ENCODE data around the gene FYB2.
"Not testable (repeated sequence)": the region's sequence is repeated elsewhere in the genome, so short reads cannot be mapped to it uniquely, and the experiment has no call there.

The FYB2 gene

DNA sequence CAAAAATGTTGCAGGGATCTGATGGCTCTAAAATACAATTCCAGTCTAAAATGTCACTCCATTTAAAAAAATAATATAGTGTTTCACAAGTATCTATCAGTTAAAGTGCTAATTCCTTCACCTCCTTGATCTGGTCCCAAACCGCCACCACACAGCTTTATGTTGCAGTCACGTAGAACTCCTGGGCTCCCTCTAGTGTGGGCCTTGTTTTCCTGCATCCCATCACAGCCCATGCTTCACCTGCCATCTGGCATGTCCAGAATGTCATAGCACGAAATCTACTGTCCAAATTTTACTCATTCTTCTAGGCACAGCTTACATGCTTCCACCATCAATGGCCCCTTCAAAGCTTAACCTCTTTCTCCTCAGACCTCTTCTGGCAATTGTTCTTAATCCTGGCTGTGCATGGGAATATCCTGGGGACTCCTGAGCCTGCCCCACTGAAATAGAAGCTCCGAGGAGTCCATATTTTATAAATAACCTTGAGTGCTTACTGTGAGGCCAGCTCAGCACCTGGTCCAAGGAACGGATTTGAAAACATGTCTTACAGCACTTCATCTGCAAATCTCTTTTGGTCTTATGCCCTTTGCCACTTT is 15.5 kb downstream of the FYB2 start:
- no peak overlapping the region for H3K4me3 ChIP-seq (ENCODE audit: low read depth, low read length)
- no peak for DNase-seq (ENCODE audit: low read depth)

DNA sequence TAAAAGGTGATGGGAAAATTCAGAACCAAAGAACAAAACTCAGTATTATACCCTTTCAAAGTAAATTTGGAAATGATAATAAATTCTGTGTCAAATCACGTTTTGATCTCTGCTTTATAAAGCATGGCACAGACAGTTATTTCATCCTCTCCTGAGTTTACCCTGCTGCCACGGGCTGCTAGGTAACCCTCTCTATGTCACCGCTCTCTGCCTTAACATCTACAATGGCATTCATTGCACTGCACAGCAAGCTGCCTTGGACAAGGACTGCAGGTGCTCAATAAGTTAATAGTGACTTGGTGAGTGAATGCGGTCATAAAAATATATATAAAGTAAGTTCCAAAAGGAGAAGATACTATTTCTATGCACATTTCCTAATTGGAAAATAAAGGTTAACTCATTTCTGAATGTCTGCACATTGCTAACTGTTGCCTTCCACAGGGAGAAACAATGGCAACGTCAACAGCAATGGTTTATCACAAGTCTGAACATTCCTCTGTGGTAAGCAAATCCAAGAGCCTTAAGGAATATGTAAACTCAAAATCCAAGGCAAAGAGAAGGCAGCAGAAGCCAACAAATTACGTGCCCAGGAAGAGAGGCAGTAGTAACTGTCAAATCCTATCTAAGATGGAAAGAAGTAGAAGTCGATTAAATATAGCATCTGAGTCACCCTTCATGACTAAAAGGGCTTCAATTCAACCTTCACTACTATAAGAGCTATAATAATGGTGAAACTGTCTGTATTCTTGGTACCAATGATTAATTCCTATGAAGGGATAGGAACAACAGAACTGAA is 19.4 kb downstream of the FYB2 start:
- no peak overlapping the region for H3K4me3 ChIP-seq (ENCODE audit: low read depth, low read length)
- DNase-seq (ENCODE audit: low read depth), result no peak

DNA sequence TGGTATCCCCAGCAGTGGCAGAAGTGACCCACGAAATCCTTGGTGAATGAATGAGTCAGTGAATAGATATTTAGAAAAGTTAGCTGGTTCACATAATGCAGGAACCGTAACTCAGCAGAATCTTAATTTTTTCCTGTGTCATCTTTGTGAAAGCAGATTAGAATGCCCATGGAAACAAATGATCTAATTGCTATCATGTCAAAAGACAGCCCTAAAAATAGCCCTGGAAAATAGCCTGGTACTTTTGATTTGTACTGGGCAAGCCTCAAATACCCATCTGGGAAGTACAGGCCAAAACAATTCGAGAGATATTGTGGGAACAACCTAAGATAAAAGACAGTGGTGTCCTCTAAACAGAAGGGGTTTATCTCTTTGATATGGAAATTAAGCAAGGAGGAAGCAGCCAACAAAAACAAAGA is 21.1 kb downstream of the FYB2 start:
- no peak overlapping the region for H3K4me3 ChIP-seq (ENCODE audit: low read depth, low read length)
- no peak for DNase-seq (ENCODE audit: low read depth)

DNA sequence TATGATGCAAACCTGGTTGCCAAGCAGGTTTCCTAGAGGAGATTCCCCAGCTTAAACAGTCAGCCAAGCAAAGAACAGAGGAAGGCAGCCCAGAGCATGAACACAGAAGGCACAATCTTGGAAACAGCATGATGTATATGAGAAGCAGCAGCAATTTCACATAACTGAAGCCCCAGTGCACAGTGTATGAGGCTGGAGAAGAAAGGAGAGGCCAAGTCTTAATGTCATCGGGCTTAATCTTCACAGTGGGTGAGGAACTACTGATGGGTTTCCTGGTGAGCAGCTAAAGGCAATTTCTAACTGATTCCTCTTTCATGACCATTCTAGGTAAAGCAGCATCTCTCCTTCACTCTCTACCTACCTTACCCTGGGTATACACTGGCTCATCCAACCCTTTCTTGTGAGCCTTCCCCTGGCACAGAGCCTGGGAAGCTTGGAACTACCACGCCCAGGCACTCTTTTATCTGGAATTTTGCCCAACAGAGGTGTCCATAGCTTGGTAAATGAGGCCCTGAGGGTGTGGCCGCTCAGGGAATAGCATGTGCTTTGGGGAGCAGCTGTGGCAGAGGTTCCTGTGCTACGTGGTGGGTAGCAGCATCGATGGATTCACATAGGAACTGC is 22.0 kb downstream of the FYB2 start:
- no peak overlapping the region for H3K4me3 ChIP-seq (ENCODE audit: low read depth, low read length)
- DNase-seq (ENCODE audit: low read depth), result no peak

DNA sequence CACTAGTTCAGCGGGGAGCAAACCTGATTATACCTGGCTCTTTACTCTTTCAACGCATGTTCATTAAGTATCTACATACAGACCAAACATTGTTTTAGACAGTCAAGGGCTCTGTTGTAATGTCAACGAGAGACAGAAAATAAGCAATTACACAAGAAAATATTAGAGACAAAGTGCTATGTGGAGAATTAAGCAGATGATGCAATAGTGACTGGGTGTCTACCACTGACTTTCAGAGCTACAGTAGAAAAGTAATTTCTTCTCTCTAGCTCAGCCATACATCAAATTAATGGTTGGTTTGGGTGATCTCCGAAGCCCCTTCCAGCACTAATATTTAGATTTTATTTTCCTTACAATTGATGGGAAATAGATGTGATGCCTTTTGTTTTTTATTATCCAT is 23.3 kb downstream of the FYB2 start:
- H3K4me3 ChIP-seq (ENCODE audit: low read depth, low read length), result no peak overlapping the region
- no peak for DNase-seq (ENCODE audit: low read depth)

DNA sequence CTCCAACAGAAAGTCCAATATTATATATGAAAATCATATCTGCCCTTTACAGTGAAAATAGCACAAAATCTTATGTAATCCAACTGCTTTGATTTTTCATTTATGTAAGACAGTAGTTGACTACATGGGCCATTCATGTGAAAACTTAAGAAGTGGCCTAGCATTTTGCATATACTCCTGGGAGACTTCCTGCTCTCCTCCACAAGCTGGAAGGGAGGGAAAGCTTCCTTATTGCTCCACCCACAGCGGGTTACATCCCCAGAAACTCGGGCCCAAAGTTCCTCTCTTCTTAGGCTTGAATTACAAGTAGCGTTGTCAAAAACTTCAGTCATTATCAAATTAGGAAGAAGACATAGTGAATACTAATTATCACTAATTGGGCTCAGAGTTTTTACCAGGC is 29.2 kb downstream of the FYB2 start:
- no peak for DNase-seq (ENCODE audit: low read depth)
- no peak overlapping the region for H3K4me3 ChIP-seq (ENCODE audit: low read depth, low read length)

DNA sequence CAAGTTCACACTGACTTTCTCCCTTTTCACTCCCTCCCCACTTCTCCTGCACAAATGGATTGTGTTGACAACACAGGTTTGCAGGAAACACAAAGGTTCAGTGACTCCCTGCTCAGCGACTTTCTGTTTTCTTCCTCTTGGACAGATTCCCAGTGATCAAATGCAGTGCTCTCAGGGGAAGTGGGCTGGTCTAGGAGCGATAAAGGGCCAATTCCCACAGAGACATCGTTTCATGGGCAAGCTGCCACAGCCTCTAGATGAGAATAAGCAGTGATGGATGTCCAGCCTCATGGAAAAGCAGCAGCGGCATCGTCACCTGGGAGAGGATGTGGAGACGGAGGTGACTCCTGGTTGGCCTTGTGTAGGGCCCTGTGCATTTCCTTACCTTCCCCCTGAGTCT is 30.6 kb downstream of the FYB2 start:
- no peak overlapping the region for H3K4me3 ChIP-seq (ENCODE audit: low read depth, low read length)
- DNase-seq (ENCODE audit: low read depth), result no peak

DNA sequence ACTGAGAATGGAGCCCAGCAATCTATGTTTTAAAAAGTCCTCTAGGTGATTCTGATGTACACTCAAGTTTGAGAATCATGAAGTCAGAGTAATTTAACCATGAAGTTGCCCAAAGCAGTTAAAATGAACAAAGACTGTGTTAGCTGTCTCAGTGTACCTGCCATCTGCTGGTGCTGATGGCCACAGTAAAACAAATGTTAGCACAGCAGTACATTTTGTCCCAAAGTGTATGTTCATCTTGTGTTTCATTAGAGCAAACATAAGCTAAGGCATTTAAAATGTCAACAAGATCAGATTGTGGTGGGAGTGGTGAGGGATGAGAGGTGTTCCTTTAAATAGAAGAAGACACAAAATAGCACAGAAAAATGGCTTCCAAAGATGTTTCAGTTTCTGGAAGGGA is 31.1 kb downstream of the FYB2 start:
- no peak for DNase-seq (ENCODE audit: low read depth)
- no peak overlapping the region for H3K4me3 ChIP-seq (ENCODE audit: low read depth, low read length)

DNA sequence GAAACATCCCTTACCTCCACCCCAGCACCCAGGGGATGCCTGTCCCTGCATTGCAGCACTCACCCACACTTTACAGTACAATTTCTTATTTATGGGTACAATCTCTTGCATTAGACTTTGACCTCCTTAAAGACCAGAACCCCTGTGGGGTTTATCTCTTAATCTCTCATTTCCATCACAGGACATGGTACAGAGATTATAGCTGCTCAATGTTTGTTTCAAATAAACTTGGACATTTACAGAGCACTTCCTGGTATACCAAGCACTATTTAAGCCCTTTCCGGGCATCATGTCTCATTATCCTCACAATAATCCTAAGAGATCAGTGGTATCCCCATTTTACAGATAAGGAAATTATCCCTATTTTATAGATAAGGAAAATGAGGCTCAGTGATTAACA is 31.9 kb downstream of the FYB2 start:
- no peak for DNase-seq (ENCODE audit: low read depth)
- H3K4me3 ChIP-seq (ENCODE audit: low read depth, low read length), result no peak overlapping the region

DNA sequence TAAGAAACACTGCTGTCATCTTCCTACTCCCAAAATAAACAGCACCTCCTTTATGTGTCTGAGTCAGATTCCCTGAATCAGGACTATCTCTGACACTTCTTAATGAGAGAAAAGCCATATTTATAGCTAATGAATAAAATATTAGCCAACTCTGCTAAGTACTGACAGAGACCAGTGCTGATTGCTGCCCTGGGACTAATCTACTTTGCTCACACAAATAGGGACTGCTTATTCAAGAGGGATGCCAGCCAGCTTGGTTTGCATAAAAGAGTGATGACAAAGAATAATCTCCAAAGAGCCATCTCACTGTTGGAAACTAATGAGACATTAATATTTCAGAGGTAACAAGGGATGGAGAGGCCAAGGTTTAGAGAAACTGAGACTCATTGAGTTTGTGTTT is 36.4 kb downstream of the FYB2 start:
- H3K4me3 ChIP-seq (ENCODE audit: low read depth, low read length), result no peak overlapping the region
- no peak for DNase-seq (ENCODE audit: low read depth)

DNA sequence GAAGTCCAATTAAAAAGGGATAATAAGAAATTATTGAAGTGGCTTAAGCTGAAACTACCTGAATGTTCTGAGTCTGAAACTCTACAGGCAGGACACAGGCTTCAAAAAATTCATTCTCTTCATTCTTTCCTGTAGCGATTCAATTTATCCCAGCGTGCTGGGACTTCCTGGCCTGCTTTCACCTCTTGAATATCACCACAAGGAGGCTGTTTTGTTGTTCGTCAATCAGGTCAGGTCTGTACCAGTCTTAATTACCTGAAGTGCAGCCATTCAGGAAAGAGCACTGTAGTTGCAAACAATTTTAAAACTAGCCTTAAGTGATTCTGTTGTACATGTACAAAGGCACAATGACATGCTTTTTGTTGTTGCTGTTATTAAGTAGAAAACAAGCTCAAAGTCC is 38.4 kb downstream of the FYB2 start:
- H3K4me3 ChIP-seq (ENCODE audit: low read depth, low read length), result no peak overlapping the region
- no peak for DNase-seq (ENCODE audit: low read depth)

DNA sequence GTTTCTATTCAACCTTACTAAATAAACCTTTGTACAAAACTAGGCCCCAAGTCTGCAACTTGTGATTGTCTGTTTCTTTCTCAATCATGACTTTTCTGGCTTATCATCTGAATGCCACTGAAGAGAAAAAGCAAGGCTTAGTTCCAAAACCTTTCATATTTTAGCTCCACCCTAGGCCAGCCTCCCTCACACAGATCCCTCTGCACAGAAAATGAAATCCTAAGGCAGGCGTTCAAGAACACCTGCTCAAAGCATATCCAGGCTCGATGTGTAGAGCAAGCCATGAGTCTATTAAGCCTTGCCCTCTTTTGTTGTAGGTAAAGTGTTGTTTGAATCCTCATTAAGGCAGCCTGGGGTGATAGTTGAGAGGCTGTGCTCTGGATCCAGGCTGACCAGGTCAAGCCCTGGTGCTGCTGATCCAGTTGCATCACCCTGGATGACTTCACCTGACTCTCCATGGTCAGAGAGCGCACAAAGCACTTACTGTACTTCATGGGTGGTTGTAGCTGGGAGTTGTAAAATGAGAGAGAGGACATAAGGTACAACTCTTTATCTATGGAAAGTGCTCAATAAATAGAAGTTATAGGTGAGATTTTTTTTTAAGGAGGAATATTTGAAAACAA is 39.0 kb downstream of the FYB2 start:
- DNase-seq (ENCODE audit: low read depth), result no peak
- no peak overlapping the region for H3K4me3 ChIP-seq (ENCODE audit: low read depth, low read length)

DNA sequence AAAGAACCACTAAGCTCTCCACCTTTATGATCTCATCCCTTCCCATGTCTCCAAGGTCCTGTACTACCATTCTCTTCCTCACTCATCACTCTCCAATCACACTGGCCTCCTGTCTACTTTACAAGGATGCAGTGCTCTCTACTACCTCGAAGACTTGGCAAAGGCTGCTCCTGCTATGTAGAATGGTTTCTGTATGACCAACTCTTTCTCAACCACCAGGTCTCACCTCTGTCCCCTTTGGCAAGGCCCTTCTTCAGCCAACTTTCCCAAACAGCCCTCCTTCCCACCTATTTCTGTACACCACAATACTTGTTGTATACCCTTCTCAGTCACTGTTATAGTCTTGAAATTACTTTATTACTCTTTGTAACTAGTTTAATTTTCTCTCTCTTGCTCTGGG is 41.2 kb downstream of the FYB2 start:
- DNase-seq (ENCODE audit: low read depth), result no peak
- H3K4me3 ChIP-seq (ENCODE audit: low read depth, low read length), result no peak overlapping the region

DNA sequence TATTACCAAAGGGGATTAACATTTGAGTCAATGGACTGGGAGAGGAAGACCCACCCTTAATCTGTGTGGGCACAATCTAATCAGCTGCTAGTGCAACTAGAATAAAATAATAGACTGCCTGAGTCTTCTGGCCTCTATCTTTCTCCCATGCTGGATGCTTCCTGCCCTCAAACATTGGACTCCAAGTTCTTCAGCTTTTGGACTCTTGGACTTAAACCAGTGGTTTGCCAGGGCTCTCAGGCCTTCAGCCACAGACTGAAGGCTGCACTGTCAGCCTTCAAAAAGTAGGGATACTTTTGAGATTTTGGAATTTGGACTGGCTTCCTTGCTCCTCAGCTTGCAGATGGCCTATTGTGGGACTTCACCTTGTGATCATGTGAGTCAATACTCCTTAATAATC is 44.5 kb downstream of the FYB2 start:
- not testable (repeated sequence) for H3K4me3 ChIP-seq (ENCODE audit: low read depth, low read length); DNase-seq (ENCODE audit: low read depth)

DNA sequence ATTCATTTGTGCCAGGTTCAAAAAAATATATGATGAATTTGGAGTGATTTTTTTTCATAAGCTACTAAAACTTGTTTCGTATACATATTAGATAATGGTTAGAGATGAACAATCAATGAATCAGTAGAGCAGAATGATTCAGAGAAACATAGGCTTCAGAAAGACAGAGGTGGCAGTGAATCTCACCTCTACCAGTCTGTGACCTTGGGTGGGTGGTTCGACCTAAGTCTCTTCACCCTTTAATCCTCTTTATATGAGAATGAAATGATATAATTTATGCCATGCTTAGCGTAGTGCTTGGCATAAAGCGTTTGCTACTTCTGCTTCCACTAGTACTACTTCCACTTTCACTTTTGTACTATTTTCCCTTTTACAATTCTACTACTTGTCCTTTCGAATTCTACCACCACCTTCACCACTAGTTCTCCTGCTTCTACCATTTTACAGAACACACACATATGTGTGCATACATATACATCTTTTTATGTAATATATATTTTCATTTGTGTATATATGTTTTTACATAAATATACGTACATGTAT is 45.1 kb downstream of the FYB2 start:
- no peak overlapping the region for H3K4me3 ChIP-seq (ENCODE audit: low read depth, low read length)
- no peak for DNase-seq (ENCODE audit: low read depth)

DNA sequence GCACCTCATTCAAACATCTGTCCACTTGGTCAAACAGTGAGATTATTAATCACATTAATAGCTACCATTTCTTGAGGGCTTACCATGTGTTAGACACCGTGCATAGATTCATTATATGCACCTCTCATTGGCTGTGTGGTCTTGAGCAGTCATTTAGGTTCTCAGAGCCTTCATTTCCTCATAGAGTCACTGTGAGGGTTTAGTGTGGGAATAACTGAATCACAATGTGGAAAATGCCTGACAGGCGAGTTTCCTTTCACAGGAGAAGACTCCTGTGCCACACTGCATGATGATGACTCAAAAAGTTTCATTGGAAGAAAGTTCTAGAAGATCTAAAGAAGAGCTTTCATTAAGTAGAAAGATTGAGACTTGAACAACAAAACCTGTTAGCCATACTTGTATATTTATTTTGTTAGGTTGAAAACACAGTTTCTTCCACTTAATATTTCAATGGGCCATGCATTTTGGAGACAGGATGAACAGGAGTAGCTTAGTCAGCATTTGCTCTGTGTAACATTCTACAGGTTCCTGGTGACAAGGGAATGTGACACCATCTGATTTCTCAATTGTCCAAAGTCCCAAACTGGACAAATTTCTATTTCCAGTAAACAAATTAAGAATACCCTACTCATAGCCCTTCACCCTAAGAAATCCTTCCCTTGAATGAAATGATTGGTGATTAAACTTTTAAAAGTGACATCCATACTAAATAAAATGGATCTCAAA is 45.7 kb downstream of the FYB2 start:
- H3K4me3 ChIP-seq (ENCODE audit: low read depth, low read length), result no peak overlapping the region
- no peak for DNase-seq (ENCODE audit: low read depth)

DNA sequence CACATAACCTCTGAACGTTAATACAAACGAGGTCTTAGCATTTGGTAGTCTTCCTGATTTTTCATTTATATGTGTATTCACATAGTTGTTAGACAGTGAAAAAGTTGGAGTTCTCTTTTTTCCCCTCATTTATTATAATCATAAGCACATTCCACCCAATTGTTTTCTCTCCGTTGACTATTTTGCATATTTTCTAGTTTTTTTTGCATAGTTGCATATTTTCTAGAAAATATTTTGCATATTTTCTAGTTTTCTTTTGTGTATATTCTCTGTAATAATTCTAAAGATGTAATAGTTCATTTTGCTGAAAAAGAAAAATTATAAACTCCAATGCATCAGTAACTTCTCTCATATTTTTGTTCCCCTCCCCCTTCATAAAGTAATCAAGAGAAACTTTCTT is 47.5 kb downstream of the FYB2 start:
- no peak for DNase-seq (ENCODE audit: low read depth)
- H3K4me3 ChIP-seq (ENCODE audit: low read depth, low read length), result no peak overlapping the region

DNA sequence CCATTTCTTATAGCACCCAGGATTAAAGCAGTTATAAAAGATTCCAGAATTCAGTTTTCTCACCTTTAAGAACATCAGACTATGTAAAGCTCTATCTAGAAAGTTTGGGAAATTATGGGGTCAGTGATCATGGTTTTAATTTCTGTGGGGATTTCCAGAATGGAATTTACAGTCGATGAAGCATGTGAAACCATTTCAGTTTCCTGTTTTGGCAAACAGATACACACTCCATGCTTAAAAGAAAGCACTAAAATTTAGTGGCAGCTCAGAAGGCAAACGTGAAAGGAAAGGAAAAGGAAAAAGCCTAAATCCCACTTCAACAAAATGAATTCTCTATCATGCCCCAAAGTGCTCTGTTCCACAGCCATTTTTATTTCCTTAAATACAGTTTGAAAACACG is 60.4 kb downstream of the FYB2 start:
- H3K4me3 ChIP-seq (ENCODE audit: low read depth, low read length), result no peak overlapping the region
- no peak for DNase-seq (ENCODE audit: low read depth)

DNA sequence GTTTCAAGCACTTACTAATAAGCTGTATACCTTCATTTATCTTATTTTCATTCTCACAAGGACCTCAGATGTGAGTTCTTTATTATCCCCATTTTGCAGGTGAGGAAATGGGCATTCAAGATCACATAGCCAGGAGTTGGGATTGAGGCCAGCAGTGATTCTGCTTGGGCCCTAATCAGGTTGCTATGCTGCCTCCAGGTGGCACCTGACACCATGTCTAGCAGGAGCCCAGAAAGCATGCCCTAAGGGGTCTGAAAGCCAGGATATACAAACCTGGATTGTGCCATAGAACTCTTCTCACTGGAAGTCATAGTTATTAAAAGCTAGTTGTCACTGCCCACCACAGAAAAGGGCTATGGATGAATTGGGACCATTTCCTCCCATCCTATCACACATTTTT is 61.1 kb downstream of the FYB2 start:
- no peak for DNase-seq (ENCODE audit: low read depth)

DNA sequence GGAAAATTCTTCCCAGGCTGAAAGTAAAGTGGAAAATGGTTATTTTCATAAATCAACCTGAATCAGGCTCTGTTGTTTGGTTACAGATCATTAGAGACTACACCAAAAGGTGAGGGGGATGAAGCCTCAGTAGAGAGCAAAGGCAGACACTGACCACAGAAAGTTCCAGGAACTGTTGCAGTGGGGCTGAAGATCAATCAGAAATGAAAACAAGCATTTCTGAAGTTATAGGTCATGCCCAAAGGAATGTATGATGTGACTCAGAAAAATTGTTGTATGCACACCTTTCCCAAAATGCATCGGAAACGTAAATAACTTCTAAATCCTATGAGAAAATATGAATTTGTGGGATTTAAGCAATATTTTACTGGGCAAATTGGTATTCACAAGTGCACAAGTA is 63.3 kb downstream of the FYB2 start:
- no peak for DNase-seq (ENCODE audit: low read depth)
- no peak overlapping the region for H3K4me3 ChIP-seq (ENCODE audit: low read depth, low read length)

More for the DNA sequence above, 61.1 kb downstream of the FYB2 start:
- H3K4me3 ChIP-seq (ENCODE audit: low read depth, low read length), result no peak overlapping the region

All from skeletal muscle cell (primary cell).